ENCODE measurements around the gene LRRC47.

LRRC47 gene

GRCh38 chr1:3730543-3731247 lies 65.6 kb downstream of the LRRC47 start:
- no peak for DNase-seq

- DNase-seq: no peak
Observed at GRCh38 chr1:3729594-3730542, 66.4 kb downstream of the LRRC47 start.

All from NCI-H1694 treated with DMSO at 0.1 percent for 48 hours (cell line).